GM21737 (cell line): Measurements from ENCODE around the gene LRRC23.

ENCODE experiments used
- ATAC-seq: cut with Tn5 transposase; IDR thresholded peaks from one replicate; pipeline ENCODE4 v1.9.1; 2021; ENCODE audit warnings: mild to moderate bottlenecking, moderate library complexity; ENCODE audit not compliant: unreplicated experiment

The LRRC23 gene

GRCh38 chr12:6955108-6956020, 50.7 kb downstream of the LRRC23 start:
- ATAC-seq = no peak

GRCh38 chr12:6956021-6956727, 51.6 kb downstream of the LRRC23 start:
- no peak for ATAC-seq

GRCh38 chr12:6957151-6957701, 52.6 kb downstream of the LRRC23 start:
- ATAC-seq = no peak

- ATAC-seq = no peak
Observed at GRCh38 chr12:6957741-6958608, 53.4 kb downstream of the LRRC23 start.

GRCh38 chr12:6958609-6959057, 54.0 kb downstream of the LRRC23 start:
- ATAC-seq = no peak

- ATAC-seq = peak; percentile 38
Observed at GRCh38 chr12:6959058-6959804, 54.6 kb downstream of the LRRC23 start.

- no peak for ATAC-seq
Observed at GRCh38 chr12:6959805-6960592, 55.4 kb downstream of the LRRC23 start.

- no peak for ATAC-seq
Observed at GRCh38 chr12:6960593-6961277, 56.1 kb downstream of the LRRC23 start.

GRCh38 chr12:6961278-6961694, 56.7 kb downstream of the LRRC23 start:
- ATAC-seq = no peak

- no peak for ATAC-seq
Observed at GRCh38 chr12:6961695-6962284, 57.2 kb downstream of the LRRC23 start.

GRCh38 chr12:6962285-6963015, 57.8 kb downstream of the LRRC23 start:
- no peak for ATAC-seq

- no peak for ATAC-seq
Observed at GRCh38 chr12:6963016-6963731, 58.6 kb downstream of the LRRC23 start.
